BJ (cell line): ENCODE data around the gene GEMIN7. TPM values are rescaled to one million over a fixed set of nuclear protein-coding genes. Genes with fewer than 3 reads are reported as not detected.

Experiments used
- CTCF ChIA-PET: fragments of 350-600 bp; formaldehyde crosslinking; extraction: SDS; loops from one replicate; lab custom pipeline; 2021; ENCODE audit warnings: antibody characterized with exemption, inconsistent platforms; lab: Yijun Ruan, JAX
- POLR2A ChIA-PET: fragments of 300-600 bp; sonication (Branson Sonifier 250); formaldehyde crosslinking; extraction: SDS; loops from one replicate; lab custom pipeline; 2021; ENCODE audit warnings: antibody characterized with exemption; lab: Charles Lee
- DNase-seq: peaks from one replicate; pipeline ENCODE4 v3.0.0-alpha.2; 2011; ENCODE audit warnings: low read depth
- H3K27me3 ChIP-seq: 2 replicates; pipeline ENCODE4 v1.6.0; 2011; ENCODE audit warnings: low read length; ENCODE audit not compliant: control insufficient read depth, insufficient read depth
- H3K36me3 ChIP-seq: 2 replicates; pipeline ENCODE4 v1.5.1; 2011; ENCODE audit warnings: low read length; ENCODE audit not compliant: control insufficient read depth, insufficient read depth
- H3K4me3 ChIP-seq: 2 replicates; pipeline ENCODE4 v1.5.1; 2011; ENCODE audit warnings: low read depth, mild to moderate bottlenecking, control low read depth, low read length
- polyA plus RNA-seq: library from polyadenylated mRNA; depleted of rRNA; stranded (reverse); fragments of >200 nt; gene quantifications from 2 replicates; pipeline ENCODE4 v1.2.3, GENCODE V29; 2011
- TF ChIP-seq, protein P1 (sequence below): IDR thresholded peaks from 2 replicates; pipeline ENCODE4 v1.5.1; 2011; ENCODE audit warnings: low read depth, mild to moderate bottlenecking, control low read depth, inconsistent platforms, low read length, moderate library complexity; ENCODE audit not compliant: insufficient read depth

Gene GEMIN7
- polyA plus RNA-seq, 1 experiment: 25.0 TPM

GRCh38 chr19:45125360-45125759 is 46.3 kb downstream of the GEMIN7 start:
- H3K4me3 ChIP-seq: no peak overlapping the region
- CTCF ChIA-PET: interaction anchor here (1.0 to 2.6 kb wide), 13 partner anchors 10 to 214 kb away, joined by 3 to 18 read pairs (median 4); partner anchors contain the start of genes BLOC1S3 and TRAPPC6A

GRCh38 chr19:45125975-45126493 is 47.0 kb downstream of the GEMIN7 start:
- DNase-seq: no peak
- Histone ChIP-seq H3K36me3 (peaks cover 1% of the 10 kb centered on the region), H3K4me3 (no peak overlapping the region), H3K27me3 (no peaks in the 10 kb centered on the region)
- POLR2A ChIA-PET: no interaction called here
- TF ChIP-seq, protein P1, sequence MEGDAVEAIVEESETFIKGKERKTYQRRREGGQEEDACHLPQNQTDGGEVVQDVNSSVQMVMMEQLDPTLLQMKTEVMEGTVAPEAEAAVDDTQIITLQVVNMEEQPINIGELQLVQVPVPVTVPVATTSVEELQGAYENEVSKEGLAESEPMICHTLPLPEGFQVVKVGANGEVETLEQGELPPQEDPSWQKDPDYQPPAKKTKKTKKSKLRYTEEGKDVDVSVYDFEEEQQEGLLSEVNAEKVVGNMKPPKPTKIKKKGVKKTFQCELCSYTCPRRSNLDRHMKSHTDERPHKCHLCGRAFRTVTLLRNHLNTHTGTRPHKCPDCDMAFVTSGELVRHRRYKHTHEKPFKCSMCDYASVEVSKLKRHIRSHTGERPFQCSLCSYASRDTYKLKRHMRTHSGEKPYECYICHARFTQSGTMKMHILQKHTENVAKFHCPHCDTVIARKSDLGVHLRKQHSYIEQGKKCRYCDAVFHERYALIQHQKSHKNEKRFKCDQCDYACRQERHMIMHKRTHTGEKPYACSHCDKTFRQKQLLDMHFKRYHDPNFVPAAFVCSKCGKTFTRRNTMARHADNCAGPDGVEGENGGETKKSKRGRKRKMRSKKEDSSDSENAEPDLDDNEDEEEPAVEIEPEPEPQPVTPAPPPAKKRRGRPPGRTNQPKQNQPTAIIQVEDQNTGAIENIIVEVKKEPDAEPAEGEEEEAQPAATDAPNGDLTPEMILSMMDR: peak; percentile 84
- CTCF ChIA-PET: interaction anchor here (0.6 to 2.6 kb wide), 13 partner anchors 9 to 126 kb away, joined by 3 to 18 read pairs (median 4); partner anchors contain the start of genes BLOC1S3 and TRAPPC6A

More at GRCh38 chr19:45125360-45125759, 46.3 kb downstream of the GEMIN7 start:
- TF ChIP-seq, protein P1: no peak
- no peak for DNase-seq
- POLR2A ChIA-PET: no interaction called here
- no peaks in the 10 kb centered on the region for H3K27me3 ChIP-seq
- H3K36me3 ChIP-seq: peaks cover 1% of the 10 kb centered on the region

- peaks cover 1% of the 10 kb centered on the region for H3K36me3 ChIP-seq
- no peak overlapping the region for H3K4me3 ChIP-seq
- TF ChIP-seq, protein P1: no peak
- ChIA-PET CTCF (interaction anchor here (0.6 to 2.6 kb wide), 9 partner anchors 12 to 35 kb away, joined by 3 to 15 read pairs (median 4); no protein-coding TSS in a partner anchor), POLR2A (no interaction called here)
- no peaks in the 10 kb centered on the region for H3K27me3 ChIP-seq
- DNase-seq: no peak
These were observed 47.6 kb downstream of the GEMIN7 start for GRCh38 chr19:45126654-45127053.

DNA sequence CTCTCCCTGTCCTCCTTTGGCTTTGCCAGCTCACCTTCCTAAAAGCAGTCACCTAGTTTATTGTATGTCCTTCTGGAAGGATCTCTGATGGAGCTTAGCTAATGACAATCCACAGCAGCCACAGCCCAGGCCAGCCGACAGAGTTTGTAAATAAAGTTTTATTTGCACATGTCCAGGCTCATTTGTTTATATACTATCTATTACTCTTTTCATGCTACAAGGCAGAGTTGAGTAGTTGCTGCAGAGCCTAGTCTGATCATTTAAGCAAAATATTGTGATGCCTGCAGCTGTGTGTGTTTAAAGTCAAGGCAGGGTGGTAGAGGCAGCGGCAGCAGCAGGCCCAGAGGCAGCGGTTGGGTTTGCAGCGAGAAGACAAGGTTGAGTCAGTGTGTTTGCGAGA is 49.1 kb downstream of the GEMIN7 start:
- Histone ChIP-seq H3K4me3 (no peak overlapping the region), H3K27me3 (no peaks in the 10 kb centered on the region), H3K36me3 (peaks cover 1% of the 10 kb centered on the region; the same call in 1 of the 2 replicates)
- TF ChIP-seq, protein P1: no peak
- POLR2A ChIA-PET: no interaction called here
- CTCF ChIA-PET: interaction anchor here (1.1 kb wide), 1 partner anchor 10 kb away, joined by 3 read pairs; no protein-coding TSS in a partner anchor
- no peak for DNase-seq

DNA sequence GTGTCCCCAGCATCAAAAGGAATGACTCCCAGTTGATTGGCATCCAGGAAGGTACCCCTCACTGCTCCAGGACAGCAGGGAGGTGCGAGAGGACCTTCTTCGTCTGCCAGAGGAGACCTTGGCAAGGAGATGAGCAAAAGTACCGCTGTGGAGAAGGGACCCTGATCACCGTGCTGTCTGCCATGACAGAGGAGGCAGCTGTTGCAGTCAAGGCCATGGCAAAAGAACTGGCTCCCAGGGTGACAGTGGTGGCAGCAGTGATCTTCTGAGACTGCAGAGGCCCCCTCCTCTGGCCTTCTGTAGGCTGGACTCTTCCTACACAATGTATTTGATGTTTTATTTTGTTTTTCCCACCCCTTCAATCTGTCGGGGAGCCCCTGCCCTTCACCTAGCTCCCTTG is 49.7 kb downstream of the GEMIN7 start:
- ChIA-PET POLR2A (no interaction called here), CTCF (interaction anchor here (1.1 kb wide), 1 partner anchor 11 kb away, joined by 3 read pairs; no protein-coding TSS in a partner anchor)
- peaks cover 1% of the 10 kb centered on the region; the same call in 1 of the 2 replicates for H3K36me3 ChIP-seq
- H3K4me3 ChIP-seq: no peak overlapping the region
- H3K27me3 ChIP-seq: no peaks in the 10 kb centered on the region
- DNase-seq: no peak
- TF ChIP-seq, protein P1: no peak
